MV-4-11 (cell line): ENCODE measurements around the gene ARHGAP8.
"Not testable (repeated sequence)": the region's sequence is repeated elsewhere in the genome, so short reads cannot be mapped to it uniquely, and the experiment has no call there.

ENCODE experiments used
- DNase-seq: peaks from one replicate; lab custom pipeline; 2025; lab: John Stamatoyannopoulos, UW

The ARHGAP8 gene

DNA sequence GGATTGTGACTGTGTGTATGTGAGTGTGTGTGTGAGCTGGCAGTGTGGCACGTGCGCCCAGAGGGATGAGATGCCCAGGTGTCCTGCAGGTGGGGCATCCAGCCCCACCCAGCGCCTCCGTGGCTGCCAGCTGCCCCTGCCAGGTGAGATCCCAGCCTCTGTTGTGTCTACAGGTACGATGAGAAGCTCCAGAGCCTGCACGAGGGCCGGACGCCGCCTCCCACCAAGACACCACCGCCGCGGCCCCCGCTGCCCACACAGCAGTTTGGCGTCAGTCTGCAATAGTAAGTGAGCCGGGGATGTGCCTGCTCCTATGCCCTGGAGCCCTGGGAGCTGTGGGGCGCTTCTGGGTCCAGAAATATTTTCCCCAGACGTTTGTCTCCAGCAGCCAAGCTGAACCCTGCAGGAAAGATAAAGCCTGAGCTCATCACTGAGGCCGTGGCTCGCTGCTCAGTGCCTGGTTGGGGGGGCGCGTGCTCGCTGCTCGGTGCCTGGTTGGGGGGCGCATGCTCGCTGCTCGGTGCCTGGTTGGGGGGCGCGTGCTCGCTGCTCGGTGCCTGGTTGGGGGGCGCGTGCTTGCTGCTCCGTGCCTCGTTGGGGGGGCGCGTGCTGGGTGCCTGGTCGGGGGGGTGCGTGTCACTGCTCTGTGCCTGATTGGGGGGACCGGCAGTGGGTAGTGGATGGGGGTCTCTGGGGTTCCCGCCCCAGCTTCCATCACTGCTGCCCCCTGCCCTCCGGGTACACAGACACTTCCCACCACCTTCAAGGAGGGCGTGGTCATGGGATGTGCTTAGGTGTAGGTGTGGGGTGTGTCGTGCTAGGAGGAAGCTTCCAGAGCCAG lies 73.2 kb downstream of the ARHGAP8 start:
- no peak for DNase-seq

DNA sequence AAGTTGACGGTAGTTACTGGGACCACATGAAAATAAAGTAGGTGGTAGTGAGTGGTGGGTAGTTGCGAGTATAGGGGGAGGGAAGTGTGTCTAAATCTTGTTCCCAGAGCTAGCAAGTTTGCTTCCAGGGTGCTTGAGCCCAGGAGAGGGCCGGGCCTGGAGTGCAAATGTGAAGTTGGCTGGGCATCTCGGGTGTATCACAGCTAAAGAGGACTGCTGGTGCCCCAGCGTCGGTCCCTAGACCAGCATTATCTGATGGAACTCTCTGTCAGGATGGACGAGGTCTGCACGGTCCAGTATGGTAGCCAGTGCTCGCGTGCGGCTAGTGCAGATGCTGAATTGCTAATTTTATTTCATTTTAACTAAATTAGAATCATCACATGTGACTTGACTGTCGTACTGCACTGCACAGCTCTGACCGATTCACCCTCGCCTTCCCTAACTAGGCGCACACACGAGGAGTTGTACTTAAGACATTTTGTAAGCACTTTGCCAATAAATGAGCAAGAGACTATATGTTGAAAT lies 75.4 kb downstream of the ARHGAP8 start:
- DNase-seq, result no peak

DNA sequence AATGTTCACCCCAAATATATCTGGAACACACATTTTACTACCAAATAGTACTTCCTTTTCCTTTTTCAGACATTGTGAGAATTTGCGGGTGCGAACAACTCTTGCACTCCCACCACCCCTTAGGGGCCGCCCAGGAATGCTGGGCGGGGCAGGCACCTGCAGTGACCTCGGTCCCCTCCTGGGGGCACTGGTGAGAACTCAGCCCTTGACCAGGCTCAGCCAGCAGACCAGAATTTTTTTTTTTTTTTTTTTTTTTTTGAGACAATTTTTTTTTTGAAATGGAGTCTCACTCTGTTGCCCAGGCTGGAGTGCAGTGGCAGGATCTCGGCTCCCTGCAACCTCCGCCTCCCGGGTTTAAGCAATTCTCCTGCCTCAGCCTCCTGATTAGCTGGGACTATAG lies 75.8 kb downstream of the ARHGAP8 start:
- DNase-seq, result no peak

DNA sequence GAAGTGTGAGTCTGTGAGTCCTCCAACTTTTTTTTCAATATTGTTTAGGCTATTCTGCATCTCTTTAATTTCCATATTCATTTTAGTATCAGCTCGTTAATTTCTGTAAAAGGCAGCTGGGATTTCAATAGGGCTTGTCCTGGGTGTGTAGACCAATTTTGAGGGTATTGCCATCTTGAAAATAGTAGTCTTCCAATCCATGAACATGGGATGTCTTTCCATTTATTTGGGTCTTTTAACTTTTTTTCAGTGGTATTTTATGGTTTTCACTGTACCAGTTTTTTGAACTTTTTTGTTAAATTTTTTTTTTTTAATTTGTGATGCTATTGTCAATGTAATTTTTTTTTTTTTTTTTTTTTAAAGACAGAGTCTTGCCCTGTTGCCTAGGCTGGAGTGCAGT lies 79.5 kb downstream of the ARHGAP8 start:
- no peak for DNase-seq

DNA sequence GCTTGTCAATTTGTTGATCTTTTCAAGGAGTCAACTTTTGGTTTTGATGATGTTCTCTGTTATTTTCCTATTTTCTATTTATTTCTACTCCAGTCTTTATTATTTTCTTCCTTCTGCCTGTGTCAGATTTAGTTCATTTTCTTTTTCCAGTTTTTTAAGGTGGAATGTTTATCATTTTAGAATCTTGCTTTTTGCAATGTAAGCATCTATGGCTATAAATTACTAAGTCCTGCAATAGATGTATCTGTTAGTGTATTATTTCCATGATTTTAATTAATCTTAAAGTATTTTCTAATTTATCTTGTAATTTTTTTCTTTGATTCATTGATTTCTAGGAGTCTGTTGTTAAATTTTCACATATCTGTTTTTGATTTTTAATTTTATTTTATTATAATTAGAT lies 81.7 kb downstream of the ARHGAP8 start:
- no peak for DNase-seq

DNA sequence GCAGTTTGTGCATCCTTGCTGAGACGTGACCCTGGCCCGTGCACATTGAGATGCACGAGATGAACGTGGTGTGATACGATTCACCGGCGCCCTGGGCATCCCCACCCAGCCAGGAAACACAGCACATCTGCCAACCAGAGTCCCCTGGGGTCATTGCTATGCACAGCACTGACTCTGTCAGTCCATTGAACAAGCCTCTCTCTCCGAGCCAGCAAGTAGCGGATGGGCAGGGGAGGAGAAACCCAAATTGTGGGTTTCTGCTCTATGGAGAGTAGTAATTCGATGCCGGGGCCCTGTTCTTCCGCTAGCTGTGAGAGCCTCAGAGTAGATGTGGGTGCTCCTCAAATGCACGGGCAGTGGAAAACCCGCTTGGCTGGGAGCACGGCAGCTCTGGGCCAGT lies 85.1 kb downstream of the ARHGAP8 start:
- DNase-seq, result no peak

DNA sequence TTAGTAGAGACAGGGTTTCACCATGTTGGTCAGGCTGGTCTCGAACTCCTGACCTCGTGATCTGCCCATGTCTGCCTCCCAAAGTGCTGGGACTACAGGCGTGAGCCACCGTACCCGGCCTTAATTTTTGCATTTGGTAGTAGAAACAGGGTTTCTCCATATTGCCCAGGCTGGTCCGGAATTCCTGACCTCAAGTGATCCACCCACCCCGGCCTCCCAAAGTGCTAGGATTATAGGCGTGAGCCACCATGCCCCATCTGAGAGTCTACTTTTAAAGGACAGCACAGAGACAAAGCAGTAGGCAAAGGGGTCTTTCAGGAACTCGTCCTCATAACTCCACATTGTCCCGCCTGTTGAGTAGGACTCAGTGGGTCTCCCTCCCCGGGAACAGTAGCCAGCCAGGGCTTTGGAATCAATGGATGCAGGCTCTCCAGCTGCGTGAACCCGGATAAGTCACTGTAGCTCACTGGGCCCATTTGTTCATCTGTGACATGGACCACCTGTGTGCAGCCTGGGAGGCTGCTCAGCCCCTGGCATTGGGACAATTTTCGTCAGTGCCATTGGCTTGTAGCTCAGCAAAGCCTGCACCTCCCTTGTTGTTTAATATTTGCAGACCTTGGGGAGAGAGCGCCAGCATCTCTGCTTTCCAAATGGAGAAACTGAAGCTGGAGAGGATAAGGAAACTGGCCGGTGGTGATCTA lies 86.1 kb downstream of the ARHGAP8 start:
- no peak for DNase-seq

DNA sequence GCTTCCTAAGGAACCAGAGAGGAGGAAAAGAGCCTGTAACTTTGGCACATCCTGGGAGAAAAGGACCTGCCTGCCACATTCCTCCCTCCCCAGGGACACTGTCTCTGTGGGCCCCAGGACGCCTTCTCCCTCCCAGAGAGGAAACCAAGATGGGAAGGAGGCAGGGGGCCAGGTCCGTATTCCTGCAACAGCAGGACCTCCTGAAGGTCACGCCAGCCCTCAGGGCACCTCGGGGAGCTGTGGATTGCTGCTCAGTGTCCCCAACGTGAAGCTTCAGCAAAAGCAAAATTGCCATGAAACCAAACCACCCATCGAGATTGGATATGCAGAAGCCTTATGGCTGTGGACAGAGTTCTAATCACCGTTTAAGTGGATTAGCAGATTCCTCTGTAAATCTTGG lies 86.7 kb downstream of the ARHGAP8 start:
- no peak for DNase-seq

DNA sequence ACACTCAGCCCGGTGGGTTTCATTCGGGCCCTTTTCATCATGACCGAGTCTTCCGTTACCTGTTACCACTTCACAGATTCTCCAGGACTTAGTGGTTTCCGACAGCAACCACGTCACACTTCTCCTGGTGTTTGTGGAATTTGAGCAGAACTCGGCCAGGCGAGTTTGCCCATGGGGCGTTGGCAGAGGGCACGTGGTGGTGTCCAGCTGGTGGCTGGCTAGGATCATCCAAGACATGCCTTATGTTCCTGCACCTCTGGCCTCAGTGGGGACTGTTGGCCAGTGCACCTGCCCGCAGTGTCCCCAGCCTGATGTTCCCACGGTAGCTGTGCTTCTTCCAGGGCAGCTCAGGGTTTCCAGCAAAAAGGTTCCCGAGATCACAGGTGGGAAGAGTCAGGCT lies 87.3 kb downstream of the ARHGAP8 start:
- no peak for DNase-seq

DNA sequence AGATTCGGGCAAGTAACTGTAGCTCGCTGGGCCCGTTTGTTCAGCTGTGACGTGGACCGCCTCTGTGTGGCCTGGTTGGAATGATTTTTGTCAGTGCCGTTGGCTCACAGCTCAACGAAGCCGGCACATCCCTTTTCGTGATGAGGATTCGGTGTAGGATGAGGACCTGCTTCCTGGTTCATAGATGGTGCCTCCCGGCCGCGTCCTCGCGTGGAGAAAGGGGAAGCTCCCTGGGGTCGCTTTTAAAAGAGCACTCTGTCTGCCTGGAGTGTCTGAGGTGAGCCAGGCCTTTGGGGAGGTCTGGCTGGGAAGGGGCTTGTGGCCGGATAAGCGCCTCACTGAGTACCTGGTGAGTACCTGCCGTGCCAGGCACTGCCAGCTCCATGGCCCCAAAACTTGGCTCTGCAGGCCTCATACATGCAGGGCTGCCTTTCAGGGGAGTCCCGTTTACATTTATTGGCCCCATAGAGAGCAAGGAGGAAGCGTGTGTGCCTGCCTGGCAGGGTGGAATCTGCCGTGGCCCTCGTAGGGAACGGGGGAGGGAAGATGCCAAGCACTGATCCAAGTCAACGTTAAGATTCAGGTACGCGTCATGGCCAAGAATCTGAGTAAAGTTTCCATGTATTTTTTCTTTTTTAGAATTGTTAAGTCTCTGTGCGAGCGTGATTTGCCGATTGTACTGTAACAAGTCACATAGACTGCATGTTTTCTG lies 88.4 kb downstream of the ARHGAP8 start:
- DNase-seq, result no peak

DNA sequence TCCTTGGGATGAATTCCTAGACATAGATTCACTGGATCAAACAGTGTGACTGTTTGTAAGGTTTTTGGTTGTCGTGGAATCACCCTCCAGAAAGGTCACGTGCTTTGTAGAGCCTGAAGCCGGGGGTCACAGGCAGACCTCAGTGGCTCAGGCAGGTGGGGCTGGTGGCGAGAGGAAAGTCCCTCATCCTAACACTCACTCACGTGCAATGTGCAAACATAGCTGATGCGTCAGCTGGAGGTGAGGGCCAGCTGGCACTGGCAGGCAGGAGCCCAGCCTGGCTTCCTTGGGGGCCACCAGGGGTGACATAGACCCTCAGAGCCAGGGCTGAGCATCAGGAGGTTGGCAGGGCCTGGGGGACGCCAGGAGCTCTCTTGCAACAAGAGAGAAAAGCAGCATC lies 90.0 kb downstream of the ARHGAP8 start:
- no peak for DNase-seq

DNA sequence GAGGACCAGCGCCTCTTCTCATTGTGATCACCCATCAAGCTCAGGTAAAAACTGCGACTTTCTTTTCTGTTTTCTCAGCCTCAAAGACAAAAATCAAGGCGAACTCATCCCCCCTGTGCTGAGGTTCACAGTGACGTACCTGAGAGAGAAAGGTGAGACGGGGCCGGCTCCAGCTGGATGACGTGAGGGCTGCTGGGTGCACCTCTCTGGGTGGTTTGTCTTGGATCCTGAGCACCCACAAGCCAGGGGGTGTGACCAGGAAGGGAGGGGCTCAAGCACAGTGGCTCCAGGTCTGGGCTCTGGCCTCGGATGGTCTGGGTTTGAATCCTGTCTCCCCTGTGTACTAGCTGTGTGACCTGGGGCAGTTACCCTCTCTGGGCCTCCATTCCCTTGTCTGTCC lies 92.8 kb downstream of the ARHGAP8 start:
- no peak for DNase-seq

DNA sequence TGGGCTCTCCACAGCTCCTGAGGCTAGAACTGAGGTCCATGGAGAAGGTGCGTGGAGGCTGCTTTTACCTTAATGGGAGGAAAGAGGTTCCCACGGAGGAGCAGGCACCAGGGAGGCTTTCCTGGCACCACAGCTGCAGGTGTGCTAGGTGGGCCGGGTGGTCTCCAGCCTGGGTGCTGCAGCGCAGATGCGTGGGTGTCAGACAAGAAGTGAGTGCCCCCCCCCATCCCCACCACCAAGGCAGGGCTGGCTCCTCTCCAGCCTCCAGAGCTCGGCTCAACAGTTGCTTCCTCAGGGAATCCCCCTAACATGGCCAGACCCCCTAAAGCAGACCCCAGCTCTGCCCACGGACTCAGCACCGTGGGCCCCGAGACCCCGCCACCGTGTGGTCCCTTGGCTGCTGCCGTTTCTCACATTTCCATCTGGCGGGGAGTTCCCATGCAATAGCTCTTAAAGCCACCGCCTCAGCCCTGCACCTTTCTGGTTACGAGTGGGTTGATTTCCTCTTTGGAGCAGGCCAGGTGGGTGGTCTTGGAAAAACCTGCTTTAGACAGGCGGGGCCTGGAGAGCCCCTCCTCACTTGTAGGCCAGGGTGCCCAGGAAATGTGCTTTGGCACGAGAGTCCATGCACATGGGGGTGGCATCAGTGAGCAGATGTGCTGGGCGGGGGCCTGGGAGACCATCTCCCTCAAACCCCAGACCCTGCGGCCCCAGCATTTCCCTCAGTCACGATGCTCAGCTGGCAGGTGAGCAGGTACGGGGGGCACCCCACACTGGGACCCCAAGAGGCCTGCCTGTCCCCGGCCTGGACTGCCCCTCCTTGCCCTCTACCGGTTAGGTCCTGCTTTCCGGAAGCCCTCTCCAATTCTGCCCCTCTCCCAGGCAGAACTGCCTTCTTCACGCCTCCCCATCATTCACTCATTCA lies 93.7 kb downstream of the ARHGAP8 start:
- DNase-seq, result no peak

DNA sequence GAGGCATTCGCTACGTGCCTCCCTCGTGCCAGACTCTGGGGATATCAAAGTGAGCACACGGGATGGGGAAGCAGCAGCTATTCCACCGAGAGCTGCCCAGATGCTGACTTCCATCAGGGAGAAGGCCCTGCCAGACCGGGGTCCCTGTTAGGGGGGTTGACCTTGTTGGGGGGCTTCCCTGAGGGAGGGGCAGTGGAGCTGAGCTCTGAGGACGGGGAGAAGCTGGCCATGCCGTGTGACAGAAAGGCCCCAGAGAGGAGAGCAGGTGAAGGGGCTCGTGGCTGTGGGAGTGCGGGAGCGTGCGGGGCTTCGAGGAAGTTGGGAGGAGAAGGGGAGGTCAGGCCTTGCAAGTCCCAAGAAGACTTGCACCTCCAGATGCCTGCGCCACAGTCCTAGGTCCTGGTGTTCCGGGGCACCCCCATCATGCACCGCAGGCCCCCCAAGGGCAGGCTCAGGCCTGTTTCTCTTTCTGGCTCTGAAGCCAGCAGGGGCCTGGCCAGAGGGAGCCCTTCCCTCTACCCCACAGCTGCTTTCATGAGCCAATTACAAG lies 94.4 kb downstream of the ARHGAP8 start:
- DNase-seq, result no peak

DNA sequence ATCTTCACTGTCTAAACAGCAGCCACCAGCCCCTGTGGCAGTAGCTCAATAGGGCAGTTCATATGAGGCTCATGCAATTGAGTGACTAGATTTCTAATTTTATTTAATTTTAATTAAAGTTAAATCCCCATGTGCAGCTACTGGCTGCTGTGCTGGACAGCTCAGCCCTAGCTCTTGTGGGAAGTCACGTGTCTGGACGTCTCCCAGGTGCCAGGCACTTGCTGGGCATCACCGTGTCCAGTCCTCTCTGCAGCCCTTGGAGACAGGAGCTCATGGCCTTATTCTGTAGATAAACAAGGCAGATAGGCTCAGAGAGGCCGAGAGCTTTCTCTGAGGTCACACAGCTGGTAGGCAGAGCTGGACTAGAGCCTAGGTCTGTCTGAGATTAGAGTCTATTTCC lies 95.0 kb downstream of the ARHGAP8 start:
- DNase-seq, result no peak

DNA sequence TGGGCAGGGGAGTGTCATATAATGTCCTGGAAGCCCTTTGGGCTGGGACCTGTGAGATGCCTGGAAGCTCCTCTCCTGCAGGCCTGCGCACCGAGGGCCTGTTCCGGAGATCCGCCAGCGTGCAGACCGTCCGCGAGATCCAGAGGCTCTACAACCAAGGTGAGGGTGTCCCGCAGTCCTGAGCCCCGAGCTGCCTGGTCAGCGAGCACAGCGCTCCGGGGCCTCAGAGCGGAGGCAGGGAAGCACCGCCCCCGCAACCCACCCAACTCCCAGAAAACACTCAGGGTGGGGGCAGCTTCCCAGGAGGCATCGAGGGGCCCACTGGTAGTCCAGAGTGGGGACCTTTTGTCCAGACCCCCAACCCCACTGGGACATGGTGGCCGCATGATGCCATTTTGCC lies 95.5 kb downstream of the ARHGAP8 start:
- no peak for DNase-seq

DNA sequence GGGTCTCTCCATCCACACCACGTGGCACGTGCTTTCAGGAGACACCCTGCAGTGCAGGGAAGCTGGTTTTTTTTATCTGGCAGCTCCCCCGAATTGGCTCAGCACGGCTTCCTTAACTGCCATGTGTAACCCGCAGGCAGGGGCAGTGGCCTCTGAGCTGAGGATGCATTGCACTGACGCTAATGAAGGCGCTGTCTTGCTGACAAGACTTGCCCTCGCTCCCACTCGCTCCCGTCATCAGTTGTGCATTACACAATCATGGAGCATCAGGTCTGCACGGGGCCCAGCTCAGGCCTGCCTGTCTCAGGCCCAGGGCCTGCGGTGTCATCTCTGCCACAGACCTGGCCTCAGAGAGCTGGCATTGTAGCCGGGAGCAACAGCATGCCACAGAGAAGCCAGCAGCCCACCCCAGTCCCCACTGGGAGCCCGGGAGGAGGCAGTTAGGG lies 95.9 kb downstream of the ARHGAP8 start:
- DNase-seq, result peak; percentile 48

DNA sequence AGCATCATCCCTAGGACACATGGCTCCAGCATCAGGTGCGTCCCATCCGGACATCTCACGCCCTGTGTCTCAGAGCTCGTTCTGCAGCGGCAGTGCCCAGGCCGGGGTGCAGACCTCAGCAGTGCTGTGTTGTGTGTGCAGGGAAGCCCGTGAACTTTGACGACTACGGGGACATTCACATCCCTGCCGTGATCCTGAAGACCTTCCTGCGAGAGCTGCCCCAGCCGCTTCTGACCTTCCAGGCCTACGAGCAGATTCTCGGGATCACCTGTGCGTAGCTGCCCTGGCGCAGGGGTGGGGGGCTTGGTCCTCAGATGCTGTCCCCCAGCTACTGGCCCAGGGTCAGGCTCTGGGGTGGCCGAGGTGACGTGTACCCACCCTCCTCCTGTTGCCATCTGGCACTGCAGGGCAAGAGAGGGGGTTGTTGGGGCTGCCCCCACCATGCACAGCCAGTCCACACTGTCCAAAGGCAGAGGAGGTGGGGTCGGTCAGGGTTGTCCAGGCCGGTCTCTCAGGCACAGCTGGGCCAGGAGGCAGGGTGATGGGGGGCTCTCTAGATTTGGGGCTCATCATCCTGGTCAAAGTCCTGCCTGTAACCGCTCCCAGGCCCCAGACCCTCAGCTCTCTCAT lies 96.5 kb downstream of the ARHGAP8 start:
- no peak for DNase-seq

DNA sequence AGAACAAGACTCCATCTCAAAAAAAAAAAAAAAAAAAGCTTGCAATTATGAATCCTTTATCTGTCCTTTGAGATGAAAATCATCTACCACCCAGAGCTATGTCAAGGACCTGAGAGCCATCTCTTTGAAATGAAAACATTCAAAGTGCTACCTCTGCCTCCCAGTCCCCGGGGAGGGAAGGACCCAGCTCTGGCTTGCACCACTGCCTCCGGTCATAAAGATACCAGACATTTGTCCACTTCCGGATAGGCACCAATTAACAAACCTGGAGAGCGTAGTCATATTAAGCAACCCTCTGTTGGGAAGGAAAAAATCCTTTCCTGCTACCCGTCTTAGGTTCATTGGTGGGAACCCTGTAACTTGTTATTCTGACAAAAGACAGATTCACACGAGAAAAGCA lies 98.6 kb downstream of the ARHGAP8 start:
- no peak for DNase-seq

DNA sequence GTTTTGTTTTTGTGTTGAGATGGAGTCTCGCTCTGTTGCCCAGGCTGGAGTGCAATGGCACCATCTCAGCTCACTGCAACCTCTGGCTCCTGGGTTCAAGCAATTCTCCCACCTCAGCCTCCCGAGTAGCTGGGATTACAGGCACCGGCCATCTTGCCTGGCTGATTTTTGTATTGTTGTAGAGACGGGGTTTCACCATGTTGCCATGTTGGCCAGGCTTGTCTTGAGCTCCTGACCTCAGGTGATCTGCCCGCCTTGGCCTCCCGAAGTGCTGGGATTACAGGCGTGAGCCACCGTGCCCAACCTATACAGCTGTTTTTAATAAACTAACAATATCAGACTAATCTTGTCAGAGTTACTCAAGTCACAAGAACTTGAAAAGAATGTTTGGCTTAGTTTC lies 102.3 kb downstream of the ARHGAP8 start:
- not testable (repeated sequence) for DNase-seq

DNA sequence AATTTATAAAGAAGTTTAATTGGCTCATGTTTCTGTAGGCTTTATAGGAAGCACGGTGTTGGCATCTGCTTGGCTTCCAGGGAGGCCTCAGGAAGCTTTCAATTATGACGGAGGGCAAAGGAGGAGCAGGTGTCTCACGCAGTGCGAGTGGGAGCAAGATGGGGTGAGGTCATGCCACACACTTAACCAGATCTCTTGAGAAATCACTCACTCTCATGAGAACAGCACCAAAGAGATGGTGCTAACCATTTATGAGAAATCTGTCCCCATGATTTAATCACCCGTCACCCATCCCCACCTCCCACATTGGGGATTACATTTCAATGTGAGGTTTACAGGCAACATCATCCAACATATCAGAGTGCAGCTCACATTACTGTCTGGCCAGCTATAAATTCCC lies 103.5 kb downstream of the ARHGAP8 start:
- no peak for DNase-seq
